HG03469 (cell line): Measurements from ENCODE around the gene UBE2L3.

Source experiments
- ATAC-seq: cut with Tn5 transposase; IDR thresholded peaks from one replicate; pipeline ENCODE4 v1.9.1; 2021; ENCODE audit warnings: mild to moderate bottlenecking, moderate library complexity, moderate number of reproducible peaks; ENCODE audit not compliant: unreplicated experiment

Gene UBE2L3

DNA sequence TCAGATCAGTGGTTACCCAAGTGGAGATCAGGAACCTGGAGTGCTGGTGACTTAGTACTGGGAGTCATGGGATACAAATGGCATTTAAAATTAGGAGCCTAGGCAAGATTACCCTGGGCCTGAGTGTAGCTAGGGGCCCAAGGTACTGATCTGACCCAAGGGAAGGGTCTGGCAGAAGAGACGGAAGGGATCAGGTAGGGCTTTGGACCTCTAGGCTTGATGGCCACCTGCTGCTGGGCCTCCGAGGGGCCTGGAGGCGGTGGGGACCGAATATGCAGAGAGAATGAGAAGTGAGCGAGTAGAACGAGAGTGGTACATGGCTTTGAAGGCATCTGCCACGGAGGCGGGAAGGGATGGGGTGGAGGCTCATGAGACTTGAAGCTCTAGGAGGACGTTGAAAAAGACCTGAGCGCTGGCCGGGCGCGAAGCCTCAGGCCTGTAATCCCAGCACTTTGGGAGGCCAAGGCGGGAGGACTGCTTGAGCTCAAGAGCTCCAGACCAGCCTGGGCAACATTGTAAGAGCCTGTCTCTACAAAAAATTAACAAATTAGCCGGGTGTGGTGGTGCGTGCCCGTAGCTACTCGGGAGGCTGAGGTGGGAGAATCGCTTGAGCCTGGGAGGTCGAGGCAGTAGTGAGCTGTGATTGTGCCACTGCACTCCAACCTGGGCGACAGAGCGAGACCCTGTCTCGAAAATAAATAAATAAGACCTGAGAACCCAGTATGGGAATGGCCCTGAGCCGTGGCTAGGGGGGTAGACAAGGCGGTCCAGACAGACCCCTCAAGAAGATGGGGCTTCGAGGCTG is 97.7 kb downstream of the UBE2L3 start:
- no peak for ATAC-seq

DNA sequence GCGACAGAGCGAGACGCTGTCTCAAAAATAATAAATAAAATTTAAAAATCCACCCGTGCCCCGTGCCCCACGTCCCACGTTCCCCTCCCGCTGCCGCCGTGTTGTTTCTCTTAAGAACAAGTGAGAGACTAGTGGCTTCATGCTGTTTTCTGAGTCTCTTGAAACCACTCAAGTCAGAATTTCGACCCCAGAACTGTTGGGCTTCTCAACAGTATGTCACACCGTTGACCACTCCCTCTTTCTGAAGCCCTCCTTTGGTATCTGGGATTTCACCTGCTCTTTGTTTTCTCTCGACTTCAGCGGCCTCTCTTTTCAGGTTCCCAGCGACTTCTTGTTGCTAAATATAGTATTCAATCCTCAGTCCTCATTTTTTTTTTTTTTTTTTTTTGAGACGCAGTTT is 99.3 kb downstream of the UBE2L3 start:
- no peak for ATAC-seq

DNA sequence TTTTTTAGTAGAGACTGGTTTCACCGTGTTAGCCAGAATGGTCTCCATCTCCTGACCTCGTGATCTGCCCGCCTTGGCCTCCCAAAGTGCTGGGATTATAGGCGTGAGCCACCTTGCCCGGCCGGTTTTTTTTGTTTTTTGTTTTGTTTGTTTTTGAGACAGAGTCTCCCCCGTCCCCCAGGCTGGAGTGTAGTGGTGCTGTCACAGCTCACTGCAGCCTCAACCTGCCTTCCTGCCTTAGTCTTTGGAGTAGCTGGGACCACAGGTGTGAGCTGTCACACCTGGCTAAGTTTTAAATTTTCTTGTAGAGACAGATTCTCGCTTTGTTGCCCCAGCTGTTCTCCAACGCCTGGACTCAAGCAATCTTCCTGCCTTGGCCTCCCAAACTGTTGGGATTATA is 101.5 kb downstream of the UBE2L3 start:
- no peak for ATAC-seq

DNA sequence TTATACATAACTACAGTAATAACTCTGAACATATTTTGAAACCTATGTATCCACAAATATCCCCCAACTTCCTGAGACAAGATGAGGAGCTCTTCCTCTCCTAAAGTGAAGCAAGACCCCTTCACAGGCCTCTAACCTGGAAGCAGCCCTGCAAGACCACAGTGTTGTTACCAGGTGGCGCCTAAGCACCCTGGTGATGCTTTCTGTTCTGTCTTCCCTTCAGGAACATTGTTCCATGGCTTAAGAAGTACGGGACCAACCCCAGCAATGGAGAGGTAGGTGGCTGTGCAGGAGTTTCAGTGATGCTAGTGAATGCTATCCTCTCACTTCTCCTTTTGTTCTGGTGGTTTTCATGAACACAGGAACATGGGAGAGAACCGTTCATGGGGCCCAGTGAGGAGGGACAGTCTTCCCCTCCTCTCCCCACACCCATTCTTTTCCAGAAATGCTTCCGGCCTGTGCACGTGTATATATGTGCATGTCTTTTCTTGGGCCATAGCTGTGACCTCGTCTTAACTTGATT is 104.7 kb downstream of the UBE2L3 start:
- ATAC-seq: no peak
